ENCODE data around the gene PTPN2. TPM values are rescaled to one million over a fixed set of nuclear protein-coding genes. Genes with fewer than 3 reads are reported as not detected.

Gene PTPN2
- total RNA-seq, 1 donor, result 29.4 TPM

DNA sequence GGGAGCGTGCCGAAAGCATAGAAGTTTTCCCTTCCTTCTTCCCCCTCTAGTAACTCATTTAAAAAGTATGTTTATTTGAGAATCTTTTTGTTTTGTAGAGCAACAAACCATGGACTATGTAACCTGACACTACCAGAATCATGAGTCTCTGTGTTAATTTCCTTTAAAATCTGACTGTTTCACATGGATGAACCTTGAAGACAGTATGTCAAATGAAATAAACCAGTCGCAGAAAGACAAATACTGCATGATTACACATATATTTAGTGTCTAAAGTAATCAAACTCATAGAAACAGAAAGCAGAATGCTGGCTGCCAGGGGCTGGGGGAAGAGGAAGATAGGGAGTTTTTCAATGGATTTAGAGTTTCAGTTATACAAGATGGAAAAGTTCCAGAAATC is 32.3 kb downstream of the PTPN2 start:
- no peak overlapping the region for H3K4me3 ChIP-seq (ENCODE audit: low read depth, low read length)
- TF ChIP-seq, protein P1, sequence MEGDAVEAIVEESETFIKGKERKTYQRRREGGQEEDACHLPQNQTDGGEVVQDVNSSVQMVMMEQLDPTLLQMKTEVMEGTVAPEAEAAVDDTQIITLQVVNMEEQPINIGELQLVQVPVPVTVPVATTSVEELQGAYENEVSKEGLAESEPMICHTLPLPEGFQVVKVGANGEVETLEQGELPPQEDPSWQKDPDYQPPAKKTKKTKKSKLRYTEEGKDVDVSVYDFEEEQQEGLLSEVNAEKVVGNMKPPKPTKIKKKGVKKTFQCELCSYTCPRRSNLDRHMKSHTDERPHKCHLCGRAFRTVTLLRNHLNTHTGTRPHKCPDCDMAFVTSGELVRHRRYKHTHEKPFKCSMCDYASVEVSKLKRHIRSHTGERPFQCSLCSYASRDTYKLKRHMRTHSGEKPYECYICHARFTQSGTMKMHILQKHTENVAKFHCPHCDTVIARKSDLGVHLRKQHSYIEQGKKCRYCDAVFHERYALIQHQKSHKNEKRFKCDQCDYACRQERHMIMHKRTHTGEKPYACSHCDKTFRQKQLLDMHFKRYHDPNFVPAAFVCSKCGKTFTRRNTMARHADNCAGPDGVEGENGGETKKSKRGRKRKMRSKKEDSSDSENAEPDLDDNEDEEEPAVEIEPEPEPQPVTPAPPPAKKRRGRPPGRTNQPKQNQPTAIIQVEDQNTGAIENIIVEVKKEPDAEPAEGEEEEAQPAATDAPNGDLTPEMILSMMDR (IDR thresholded peaks at IDR 0.05; ENCODE audit: insufficient read depth, low read length), result no peak
- DNase-seq (ENCODE audit: low read depth), result no peak

DNA sequence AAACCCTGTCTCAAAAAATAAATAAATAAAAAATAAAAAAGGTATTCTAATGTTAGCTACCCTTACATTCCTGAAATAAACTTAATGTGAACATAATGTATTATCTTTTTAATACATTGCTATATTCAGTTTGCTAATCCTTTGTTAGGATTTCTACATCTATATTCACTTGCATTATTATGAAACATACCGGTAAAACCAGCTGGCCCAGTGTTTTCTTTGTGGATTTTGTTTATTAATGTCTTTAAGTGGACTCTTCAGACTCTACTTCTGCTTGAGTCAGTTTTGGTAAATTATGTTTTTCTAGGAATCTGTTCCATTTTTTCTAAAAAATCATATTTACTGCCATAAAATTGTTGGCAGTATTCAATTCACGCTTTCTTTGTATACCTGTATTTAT is 34.5 kb downstream of the PTPN2 start:
- H3K4me3 ChIP-seq (ENCODE audit: low read depth, low read length), result no peak overlapping the region
- no peak for DNase-seq (ENCODE audit: low read depth)
- TF ChIP-seq, protein P1 (IDR thresholded peaks at IDR 0.05; ENCODE audit: insufficient read depth, low read length), result no peak

DNA sequence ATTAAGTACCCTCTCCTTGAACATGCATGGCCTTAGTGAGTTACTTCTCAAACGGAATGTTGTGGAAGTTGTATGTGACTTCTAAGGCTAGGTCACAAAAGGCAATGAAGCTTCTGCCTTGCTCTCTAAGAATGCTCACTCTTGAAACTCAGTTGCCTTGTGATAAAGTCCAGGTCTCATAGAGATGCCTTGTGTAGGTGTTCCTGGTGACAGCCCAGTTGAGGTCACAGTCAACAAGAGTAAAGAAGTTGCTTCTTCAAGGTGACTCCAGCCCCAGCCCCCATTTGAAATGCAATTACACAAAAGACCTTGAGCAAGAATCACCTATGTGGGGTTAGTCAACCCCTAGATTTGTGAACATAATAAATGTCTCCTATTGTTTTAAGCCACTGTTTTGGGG is 35.6 kb downstream of the PTPN2 start:
- DNase-seq (ENCODE audit: low read depth), result no peak
- TF ChIP-seq, protein P1 (IDR thresholded peaks at IDR 0.05; ENCODE audit: insufficient read depth, low read length), result no peak
- no peak overlapping the region for H3K4me3 ChIP-seq (ENCODE audit: low read depth, low read length)

DNA sequence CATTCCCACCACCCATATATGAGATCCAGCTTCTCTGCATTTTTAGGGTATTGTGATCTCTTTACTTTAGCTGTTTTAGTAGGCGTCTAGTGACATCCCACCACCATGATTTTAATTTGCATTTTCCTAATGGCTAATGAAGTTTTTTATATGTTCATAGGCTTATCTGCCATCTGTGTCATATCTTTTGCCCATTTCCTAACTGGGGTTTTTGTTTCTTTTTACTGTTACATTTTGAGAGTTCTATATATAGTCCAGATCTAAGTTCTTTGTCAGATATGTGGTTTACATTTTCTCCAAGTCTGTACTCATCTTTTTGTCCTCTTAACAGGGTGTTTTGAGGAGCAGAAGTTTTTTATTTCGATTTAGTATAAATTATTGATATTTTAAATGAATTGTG is 39.6 kb downstream of the PTPN2 start:
- no peak overlapping the region for H3K4me3 ChIP-seq (ENCODE audit: low read depth, low read length)
- DNase-seq (ENCODE audit: low read depth), result no peak
- TF ChIP-seq, protein P1 (IDR thresholded peaks at IDR 0.05; ENCODE audit: insufficient read depth, low read length), result no peak

DNA sequence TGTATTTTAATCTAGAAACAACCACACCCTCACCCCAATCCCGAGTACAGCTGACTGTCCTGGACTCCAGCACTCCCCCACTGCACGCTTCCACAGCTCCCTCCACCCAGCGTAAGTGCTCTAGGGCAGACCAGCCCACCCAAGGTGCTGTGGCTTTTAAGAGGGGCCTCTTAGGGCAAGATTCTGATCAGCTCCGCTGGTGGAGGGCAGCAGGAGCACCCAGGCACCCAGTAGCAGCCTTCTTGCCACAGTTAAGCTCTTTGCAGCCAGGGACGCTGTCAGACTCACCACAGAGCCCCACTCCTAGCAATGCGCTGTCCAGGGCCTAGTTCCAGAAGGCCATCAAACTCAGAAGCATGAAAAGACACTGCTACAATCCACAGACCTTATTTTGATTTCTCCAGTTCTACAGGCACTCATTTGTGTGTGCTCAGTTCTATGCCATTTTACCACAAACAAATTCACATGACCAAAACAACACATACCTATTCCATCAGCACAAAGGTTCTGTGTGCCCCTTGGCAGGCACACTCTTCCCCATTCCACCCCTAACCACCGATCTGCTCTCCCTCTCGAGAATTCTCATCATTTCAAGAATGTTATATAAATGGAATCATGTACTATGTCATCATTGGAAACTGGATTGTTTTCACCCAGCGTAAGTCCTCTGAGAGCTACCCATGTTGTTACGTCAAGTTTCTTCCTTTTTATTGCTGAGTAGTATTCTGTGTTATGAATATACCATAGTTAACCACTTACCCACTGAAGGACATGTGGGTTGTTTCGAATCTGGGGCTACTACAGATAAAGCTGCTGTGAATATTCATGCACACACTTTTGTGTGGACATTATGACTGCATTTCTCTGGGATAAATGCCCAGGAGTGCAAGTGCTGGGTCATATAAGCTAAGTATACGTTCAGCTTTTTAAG is 40.4 kb downstream of the PTPN2 start:
- TF ChIP-seq, protein P1 (IDR thresholded peaks at IDR 0.05; ENCODE audit: insufficient read depth, low read length), result no peak
- no peak overlapping the region for H3K4me3 ChIP-seq (ENCODE audit: low read depth, low read length)
- DNase-seq (ENCODE audit: low read depth), result no peak

DNA sequence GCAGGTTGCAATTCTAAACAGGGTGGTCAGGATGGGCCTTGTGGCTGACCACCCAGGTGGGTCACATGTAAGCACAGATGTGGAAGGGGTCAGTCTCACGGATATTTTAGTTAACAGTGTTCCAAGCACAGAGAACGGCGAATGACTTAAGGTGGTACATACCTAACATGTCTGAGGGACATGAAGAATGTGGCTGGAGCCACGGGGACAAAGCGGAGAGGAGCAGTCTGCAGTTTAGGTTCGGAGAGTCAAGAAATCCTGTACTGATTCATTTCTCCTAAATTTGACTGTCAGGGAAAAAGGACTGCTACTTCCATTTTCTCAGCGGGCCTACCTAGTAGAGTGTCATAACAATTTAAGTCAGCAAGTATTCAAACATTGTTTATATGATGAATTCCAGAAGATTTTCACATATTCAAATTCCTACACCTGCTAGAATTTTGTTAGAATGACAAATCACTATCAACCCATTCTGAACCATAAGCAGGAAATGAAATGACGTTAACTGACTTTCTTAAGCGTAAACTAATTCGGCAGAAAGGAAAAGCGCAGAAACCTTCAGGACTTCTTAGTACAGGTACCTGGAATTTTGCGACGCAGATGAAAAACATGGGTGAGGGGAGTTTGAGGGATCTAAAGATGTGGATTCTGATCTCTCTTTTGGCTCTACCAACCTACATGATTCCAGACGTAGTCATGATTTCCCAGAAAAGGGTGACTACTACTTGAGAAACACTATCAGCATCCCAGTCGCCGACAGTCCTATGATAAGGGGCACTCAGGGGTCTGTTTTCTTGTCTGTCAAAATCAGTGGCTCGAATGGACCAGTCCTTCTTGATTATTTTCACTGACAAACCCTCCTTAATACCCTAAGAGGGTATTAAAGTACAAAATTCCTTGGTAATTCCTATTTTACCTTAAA is 41.3 kb downstream of the PTPN2 start:
- no peak for DNase-seq (ENCODE audit: low read depth)
- TF ChIP-seq, protein P1 (IDR thresholded peaks at IDR 0.05; ENCODE audit: insufficient read depth, low read length), result no peak
- no peak overlapping the region for H3K4me3 ChIP-seq (ENCODE audit: low read depth, low read length)
